Left renal pelvis (tissue), 4 donors: ENCODE data around the gene ANKRD28. TPM values are rescaled to one million over a fixed set of nuclear protein-coding genes. Genes with fewer than 3 reads are reported as not detected.

Source experiments
- polyA plus RNA-seq, 4 donors: library from polyadenylated mRNA; unstranded; fragments of 120-200 nt; gene quantifications; one replicate each; pipeline ENCODE4 v1.2.1, GENCODE V29; 2013; ENCODE audit not compliant: insufficient read length in 4 of 4

Gene ANKRD28
- polyA plus RNA-seq, 4 donors, result 24.0 to 47.3 (median 44.3) TPM

Other genes with a start within 250 kb of the ANKRD28 start
- gene HACL1, start 196.4 kb downstream of the ANKRD28 start, polyA plus RNA-seq, result 10 to 100 TPM; 15.4 to 21.8 (median 19.6) TPM
- gene BTD, start 196.2 kb downstream of the ANKRD28 start, polyA plus RNA-seq, result 10 to 100 TPM; 15.0 to 22.4 (median 20.7) TPM